Kidney (tissue), 14 donors: ENCODE data around the gene MAPRE2. TPM values are rescaled to one million over a fixed set of nuclear protein-coding genes. Genes with fewer than 3 reads are reported as not detected.

Source experiments
- DNase-seq, 5 donors: peaks; one replicate each; pipeline ENCODE4 v3.0.0-alpha.2; 2013 to 2020
- FAIRE-seq: peaks from 2 replicates; lab custom pipeline; 2012; peaks lifted over from hg19 to GRCh38; lab: Jason Lieb, UNC
- H3K27ac ChIP-seq, 2 donors: one replicate each; pipeline ENCODE4 v1.7.0; 2013; ENCODE audit warnings: low read depth in 2 of 2, low read length in 2 of 2, inconsistent platforms in 1 of 2
- H3K27me3 ChIP-seq: one replicate; pipeline ENCODE4 v1.7.1; 2013; ENCODE audit warnings: low read length, inconsistent platforms; ENCODE audit not compliant: control insufficient read depth, insufficient read depth
- H3K36me3 ChIP-seq, 3 donors: one replicate each; pipeline versions ENCODE4 v1.7.0 to v1.7.1; 2013; ENCODE audit warnings: low read length in 3 of 3, control low read depth in 1 of 3, inconsistent platforms in 1 of 3; ENCODE audit not compliant: insufficient read depth in 3 of 3, control insufficient read depth in 2 of 3
- H3K4me1 ChIP-seq, 3 donors: one replicate each; pipeline versions ENCODE4 v1.7.0 to v1.7.1; 2013; ENCODE audit warnings: low read length in 3 of 3, inconsistent platforms in 1 of 3, low read depth in 1 of 3; ENCODE audit not compliant: control insufficient read depth in 2 of 3, insufficient read depth in 2 of 3
- H3K4me3 ChIP-seq, 3 donors: one replicate each; pipeline versions ENCODE4 v1.7.0 to v1.8.1; 2013; ENCODE audit warnings: low read length in 3 of 3, control low read depth in 1 of 3, inconsistent platforms in 1 of 3
- H3K9ac ChIP-seq, 3 donors: one replicate each; pipeline versions ENCODE4 v1.7.0 to v1.7.1; 2013; ENCODE audit warnings: low read length in 3 of 3, control low read depth in 1 of 3, inconsistent platforms in 1 of 3
- H3K9me3 ChIP-seq, 3 donors: one replicate each; pipeline versions ENCODE4 v1.7.0 to v1.7.1; 2013; ENCODE audit warnings: low read length in 3 of 3, control low read depth in 1 of 3, inconsistent platforms in 1 of 3; ENCODE audit not compliant: control insufficient read depth in 2 of 3, insufficient read depth in 1 of 3
- intact Hi-C: fragments of 100-400 bp; cut with DNase I; formaldehyde crosslinking; loops from one replicate; pipeline ENCODE4 v1.11.1; 2022
- polyA plus RNA-seq: library from polyadenylated mRNA; stranded (reverse); fragments of 350-450 nt; fragmentation: Illumina TruSeq; extraction: RNeasy Lipid Tissue Mini Kit (QIAGEN cat#74804); gene quantifications from one replicate; pipeline ENCODE4 v1.2.3, GENCODE V29; 2014; ENCODE audit warnings: low read depth, low replicate concordance; ENCODE audit not compliant: insufficient read depth
- total RNA-seq: library from RNA; stranded (reverse); fragmentation: NEBNext Ultra II Directional; extraction: Animal tissue kit (Norgen Biotek cat#: 25700); gene quantifications from one replicate; pipeline ENCODE4 v1.2.1, GENCODE V29; 2021
- TF ChIP-seq, protein P1 (sequence below): IDR thresholded peaks from 3 replicates; pipeline ENCODE4 v1.5.1; 2012; ENCODE audit warnings: mild to moderate bottlenecking, moderate library complexity, borderline replicate concordance; ENCODE audit not compliant: insufficient read depth; ENCODE audit errors: extremely low read depth
- donor health status: control.
- donor health status: control.
- donor health status: control.
- donor health status: control.
- donor health status: control.
- donor health status: DM: yes; HTN: yes; CAD: no.
- donor health status: Normal renal cell carcinoma (clear cell type).

MAPRE2 gene
- total and polyA plus RNA-seq, 2 donors from 2014 or later = 15.2 to 30.2 TPM

DNA sequence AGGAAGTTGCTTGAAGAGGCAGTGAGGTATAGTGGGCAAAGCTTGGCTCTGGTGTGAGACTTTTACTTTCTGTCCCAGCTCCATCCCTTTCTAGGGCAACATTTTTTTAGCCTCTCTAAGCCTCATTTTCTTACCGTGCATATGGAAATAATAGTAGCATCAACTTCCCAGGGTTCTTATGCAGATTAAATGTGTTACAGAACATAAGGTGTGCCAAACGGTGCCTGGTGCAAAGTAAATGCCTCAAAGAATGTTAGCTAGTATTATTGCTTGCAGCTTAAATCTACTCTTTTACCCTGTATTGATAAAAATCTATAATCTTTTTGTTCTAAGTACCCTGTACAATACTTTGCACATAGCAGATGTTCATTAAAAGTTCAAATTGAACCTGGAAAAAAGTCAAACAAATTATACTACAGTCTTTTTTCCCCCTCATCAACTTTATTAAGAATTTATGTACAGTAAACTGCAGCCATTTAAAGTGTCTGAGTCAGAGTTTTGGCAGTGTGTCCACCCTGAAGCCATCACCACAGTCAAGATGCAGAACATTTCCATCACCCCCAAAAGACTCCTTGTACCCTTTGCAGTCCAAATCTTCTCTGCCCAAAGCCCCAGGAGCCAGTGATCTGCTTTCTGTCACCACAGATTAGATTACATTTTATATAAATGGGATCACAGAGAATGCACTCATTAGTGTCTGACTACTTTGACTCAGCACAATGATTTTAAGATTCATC lies 10.6 kb downstream of the MAPRE2 start:
- Histone ChIP-seq H3K9ac (no peak overlapping the region), H3K27me3 (no peaks in the 10 kb centered on the region), H3K36me3 (no peaks in the 10 kb centered on the region), H3K27ac (peak overlapping the region; percentile 1 to 54), H3K4me1 (peaks cover 0 to 13% (median 5%) of the 10 kb centered on the region in 3 donors), H3K9me3 (no peaks in the 10 kb centered on the region), H3K4me3 (no peak overlapping the region)
- TF ChIP-seq, protein P1, sequence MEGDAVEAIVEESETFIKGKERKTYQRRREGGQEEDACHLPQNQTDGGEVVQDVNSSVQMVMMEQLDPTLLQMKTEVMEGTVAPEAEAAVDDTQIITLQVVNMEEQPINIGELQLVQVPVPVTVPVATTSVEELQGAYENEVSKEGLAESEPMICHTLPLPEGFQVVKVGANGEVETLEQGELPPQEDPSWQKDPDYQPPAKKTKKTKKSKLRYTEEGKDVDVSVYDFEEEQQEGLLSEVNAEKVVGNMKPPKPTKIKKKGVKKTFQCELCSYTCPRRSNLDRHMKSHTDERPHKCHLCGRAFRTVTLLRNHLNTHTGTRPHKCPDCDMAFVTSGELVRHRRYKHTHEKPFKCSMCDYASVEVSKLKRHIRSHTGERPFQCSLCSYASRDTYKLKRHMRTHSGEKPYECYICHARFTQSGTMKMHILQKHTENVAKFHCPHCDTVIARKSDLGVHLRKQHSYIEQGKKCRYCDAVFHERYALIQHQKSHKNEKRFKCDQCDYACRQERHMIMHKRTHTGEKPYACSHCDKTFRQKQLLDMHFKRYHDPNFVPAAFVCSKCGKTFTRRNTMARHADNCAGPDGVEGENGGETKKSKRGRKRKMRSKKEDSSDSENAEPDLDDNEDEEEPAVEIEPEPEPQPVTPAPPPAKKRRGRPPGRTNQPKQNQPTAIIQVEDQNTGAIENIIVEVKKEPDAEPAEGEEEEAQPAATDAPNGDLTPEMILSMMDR = no peak
- FAIRE-seq (no peak), DNase-seq (no peak)
- intact Hi-C loops = no loop called here

DNA sequence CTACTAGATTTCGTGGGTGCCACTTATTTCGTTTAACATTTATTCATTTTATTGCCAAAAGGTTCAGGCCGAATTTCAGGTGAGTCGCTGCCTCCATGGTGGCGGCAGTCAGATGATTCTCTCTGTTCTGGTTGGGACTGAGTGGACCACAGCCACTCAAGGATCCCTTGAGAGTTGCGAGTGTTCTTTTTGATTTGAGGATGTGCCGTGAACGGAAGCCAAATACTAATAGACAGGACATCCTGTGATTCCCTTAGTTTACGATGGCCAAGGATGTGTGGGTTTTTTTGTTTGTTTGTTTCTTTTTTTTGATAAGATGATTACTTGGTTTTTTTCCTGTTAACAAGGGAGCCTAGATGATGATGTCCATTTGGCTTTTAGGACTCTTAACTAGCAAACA lies 13.2 kb downstream of the MAPRE2 start:
- no peaks in the 10 kb centered on the region for H3K9me3 ChIP-seq
- no peak overlapping the region for H3K4me3 ChIP-seq
- H3K27me3 ChIP-seq = no peaks in the 10 kb centered on the region
- no peak overlapping the region for H3K9ac ChIP-seq
- TF ChIP-seq, protein P1 = no peak
- peaks cover 0 to 13% (median 5%) of the 10 kb centered on the region in 3 donors for H3K4me1 ChIP-seq
- H3K27ac ChIP-seq = no peak overlapping the region
- H3K36me3 ChIP-seq = no peaks in the 10 kb centered on the region
- FAIRE-seq (no peak), DNase-seq (no peak)
- intact Hi-C loops = no loop called here

DNA sequence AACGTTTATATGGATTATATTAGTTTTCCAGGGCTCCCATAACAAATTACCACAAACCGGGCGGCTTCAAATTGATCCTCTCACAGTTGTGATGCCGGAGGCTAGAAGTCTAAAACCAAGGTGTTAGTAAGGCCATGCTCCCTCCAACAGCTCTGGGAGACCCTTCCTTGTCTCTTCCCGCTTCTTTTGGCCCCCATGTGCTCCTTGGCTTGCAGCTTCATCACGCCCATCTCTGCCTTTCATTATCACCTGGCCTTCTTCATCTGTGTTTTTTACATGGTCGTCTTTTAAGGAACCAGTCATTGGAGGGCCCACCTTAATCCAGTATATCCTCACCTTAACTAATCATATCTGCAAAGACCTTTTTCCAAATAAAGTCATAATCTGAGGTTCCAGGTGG lies 13.9 kb downstream of the MAPRE2 start:
- no peak overlapping the region for H3K9ac ChIP-seq
- H3K27ac ChIP-seq = no peak overlapping the region
- peaks cover 0 to 13% (median 5%) of the 10 kb centered on the region in 3 donors for H3K4me1 ChIP-seq
- H3K4me3 ChIP-seq = no peak overlapping the region
- no peaks in the 10 kb centered on the region for H3K9me3 ChIP-seq
- intact Hi-C loops = no loop called here
- FAIRE-seq (no peak), DNase-seq (no peak)
- H3K36me3 ChIP-seq = no peaks in the 10 kb centered on the region
- TF ChIP-seq, protein P1 = no peak
- H3K27me3 ChIP-seq = no peaks in the 10 kb centered on the region
